ENCODE data around the gene GATAD1. TPM values are rescaled to one million over a fixed set of nuclear protein-coding genes. Genes with fewer than 3 reads are reported as not detected.
"Not testable (repeated sequence)": the region's sequence is repeated elsewhere in the genome, so short reads cannot be mapped to it uniquely, and the experiment has no call there.

The GATAD1 gene
- total RNA-seq, 1 experiment from 2014 or later, result 28.0 TPM

- H3K4me3 ChIP-seq (ENCODE audit: insufficient read depth, low read depth, low read length); H3K36me3 ChIP-seq (replicated peaks; ENCODE audit: control insufficient read depth, insufficient read depth, low read length); H3K27me3 ChIP-seq (ENCODE audit: control insufficient read depth, insufficient read depth, low read length); DNase-seq: not testable (repeated sequence)
These were observed 36.9 kb downstream of the GATAD1 start for GRCh38 chr7:92484226-92484625.

GRCh38 chr7:92485267-92485892 is 38.1 kb downstream of the GATAD1 start:
- H3K36me3 ChIP-seq (replicated peaks; ENCODE audit: control insufficient read depth, insufficient read depth, low read length), result peaks cover 2% of the 10 kb centered on the region
- H3K4me3 ChIP-seq (ENCODE audit: insufficient read depth, low read depth, low read length), result no peak overlapping the region
- DNase-seq, result no peak
- H3K27me3 ChIP-seq (ENCODE audit: control insufficient read depth, insufficient read depth, low read length), result no peaks in the 10 kb centered on the region

DNA sequence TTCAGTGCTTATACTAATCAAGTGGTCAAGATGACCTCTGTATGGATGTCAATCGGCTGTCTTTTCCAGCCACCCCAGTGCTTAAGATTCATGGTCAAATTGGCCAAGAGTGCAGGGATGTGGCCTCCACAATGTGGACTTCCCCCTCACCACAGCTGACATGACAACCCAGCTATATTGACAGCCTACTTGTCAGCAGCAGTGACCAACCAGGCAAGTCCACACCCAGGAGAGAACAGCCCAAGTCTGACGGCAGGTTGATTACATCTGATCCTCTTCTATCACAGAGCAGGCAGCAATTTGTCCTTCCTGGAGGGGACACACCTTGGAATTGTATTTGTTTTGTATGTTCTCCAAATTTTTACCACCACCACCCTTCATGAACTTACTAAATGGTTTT is 38.7 kb downstream of the GATAD1 start:
- Histone ChIP-seq H3K36me3 (replicated peaks; ENCODE audit: control insufficient read depth, insufficient read depth, low read length) (peaks cover 2% of the 10 kb centered on the region), H3K4me3 (ENCODE audit: insufficient read depth, low read depth, low read length) (no peak overlapping the region), H3K27me3 (ENCODE audit: control insufficient read depth, insufficient read depth, low read length) (no peaks in the 10 kb centered on the region)
- no peak for DNase-seq

GRCh38 chr7:92487804-92488203 is 40.5 kb downstream of the GATAD1 start:
- no peak overlapping the region for H3K4me3 ChIP-seq (ENCODE audit: insufficient read depth, low read depth, low read length)
- H3K36me3 ChIP-seq (replicated peaks; ENCODE audit: control insufficient read depth, insufficient read depth, low read length), result peaks cover 5% of the 10 kb centered on the region
- no peaks in the 10 kb centered on the region for H3K27me3 ChIP-seq (ENCODE audit: control insufficient read depth, insufficient read depth, low read length)
- no peak for DNase-seq

DNA sequence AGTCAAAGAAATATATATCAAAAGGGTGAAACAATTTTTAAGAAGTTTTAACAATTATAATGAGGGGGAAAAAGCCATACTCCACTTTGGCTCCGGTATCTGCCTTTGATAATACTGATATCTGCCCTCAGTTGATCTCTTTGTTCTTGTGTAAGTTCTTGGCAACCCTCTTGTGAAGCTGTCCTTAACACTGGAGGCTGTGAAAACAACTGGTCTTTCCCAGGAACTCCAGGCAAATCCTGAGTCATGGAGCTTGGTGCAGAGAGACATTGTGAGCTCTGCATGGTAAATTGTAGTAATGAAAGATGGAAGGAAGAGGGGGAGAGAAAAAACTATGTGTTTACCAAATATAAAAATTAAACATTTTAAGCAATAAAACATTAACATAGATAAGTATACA is 42.4 kb downstream of the GATAD1 start:
- Histone ChIP-seq H3K27me3 (ENCODE audit: control insufficient read depth, insufficient read depth, low read length) (no peaks in the 10 kb centered on the region), H3K36me3 (replicated peaks; ENCODE audit: control insufficient read depth, insufficient read depth, low read length) (peaks cover 8% of the 10 kb centered on the region), H3K4me3 (ENCODE audit: insufficient read depth, low read depth, low read length) (no peak overlapping the region)
- DNase-seq, result no peak

DNA sequence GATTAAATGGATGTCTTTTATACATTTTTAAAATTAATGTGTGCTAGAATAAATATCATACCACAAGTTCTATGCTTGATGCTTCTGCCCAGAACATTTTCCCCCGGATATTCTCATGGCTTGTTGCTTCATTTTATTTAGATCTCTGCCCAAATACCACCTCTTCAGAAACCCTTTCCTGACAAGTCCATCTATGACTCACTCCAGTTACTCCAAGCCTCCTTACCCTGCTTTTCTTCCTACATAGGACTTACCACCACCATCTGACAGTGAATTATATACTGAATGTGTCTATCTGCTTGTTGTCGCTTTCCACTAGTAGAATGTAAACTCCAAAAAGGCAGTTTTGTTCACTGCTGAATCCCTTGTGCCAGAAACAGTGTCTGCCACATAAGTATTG is 49.6 kb downstream of the GATAD1 start:
- DNase-seq, result no peak
- H3K36me3 ChIP-seq (replicated peaks; ENCODE audit: control insufficient read depth, insufficient read depth, low read length), result peaks cover 15% of the 10 kb centered on the region
- H3K4me3 ChIP-seq (ENCODE audit: insufficient read depth, low read depth, low read length), result no peak overlapping the region
- no peaks in the 10 kb centered on the region for H3K27me3 ChIP-seq (ENCODE audit: control insufficient read depth, insufficient read depth, low read length)

DNA sequence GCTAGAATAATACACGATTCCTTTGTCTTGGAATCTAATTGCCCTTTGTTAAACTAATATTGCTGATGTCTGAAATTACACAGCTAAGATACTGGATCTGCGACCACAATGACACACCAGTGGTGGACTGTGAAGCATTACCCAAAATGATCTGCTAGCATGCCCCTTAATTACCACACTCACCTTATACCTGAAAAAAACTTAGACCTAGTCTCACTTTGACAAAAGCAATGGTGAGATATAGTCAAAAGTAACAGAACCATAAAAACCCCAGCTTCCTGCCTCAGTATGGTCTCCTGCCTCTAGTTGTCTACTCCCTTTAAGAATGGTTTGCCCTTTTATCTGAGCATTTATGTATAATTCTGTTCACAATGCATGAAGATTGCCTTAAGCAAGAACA is 51.3 kb downstream of the GATAD1 start:
- H3K27me3 ChIP-seq (ENCODE audit: control insufficient read depth, insufficient read depth, low read length), result no peaks in the 10 kb centered on the region
- peaks cover 11% of the 10 kb centered on the region for H3K36me3 ChIP-seq (replicated peaks; ENCODE audit: control insufficient read depth, insufficient read depth, low read length)
- DNase-seq, result no peak
- no peak overlapping the region for H3K4me3 ChIP-seq (ENCODE audit: insufficient read depth, low read depth, low read length)

GRCh38 chr7:92503767-92504166 is 56.5 kb downstream of the GATAD1 start:
- DNase-seq, result no peak
- no peak overlapping the region for H3K4me3 ChIP-seq (ENCODE audit: insufficient read depth, low read depth, low read length)
- H3K36me3 ChIP-seq (replicated peaks; ENCODE audit: control insufficient read depth, insufficient read depth, low read length), result peaks cover 13% of the 10 kb centered on the region
- H3K27me3 ChIP-seq (ENCODE audit: control insufficient read depth, insufficient read depth, low read length), result no peaks in the 10 kb centered on the region

GRCh38 chr7:92504563-92504962 is 57.3 kb downstream of the GATAD1 start:
- peaks cover 11% of the 10 kb centered on the region; the same call in 1 of the 2 replicates for H3K36me3 ChIP-seq (replicated peaks; ENCODE audit: control insufficient read depth, insufficient read depth, low read length)
- no peak overlapping the region for H3K4me3 ChIP-seq (ENCODE audit: insufficient read depth, low read depth, low read length)

GRCh38 chr7:92506363-92506762 is 59.1 kb downstream of the GATAD1 start:
- Histone ChIP-seq H3K4me3 (ENCODE audit: insufficient read depth, low read depth, low read length) (no peak overlapping the region), H3K27me3 (ENCODE audit: control insufficient read depth, insufficient read depth, low read length) (no peaks in the 10 kb centered on the region), H3K36me3 (replicated peaks; ENCODE audit: control insufficient read depth, insufficient read depth, low read length) (peaks cover 3% of the 10 kb centered on the region; the same call in 1 of the 2 replicates)
- no peak for DNase-seq

More at GRCh38 chr7:92504563-92504962, 57.3 kb downstream of the GATAD1 start:
- DNase-seq, result no peak
- no peaks in the 10 kb centered on the region for H3K27me3 ChIP-seq (ENCODE audit: control insufficient read depth, insufficient read depth, low read length)

- Histone ChIP-seq H3K36me3 (replicated peaks; ENCODE audit: control insufficient read depth, insufficient read depth, low read length) (peaks cover 5% of the 10 kb centered on the region), H3K4me3 (ENCODE audit: insufficient read depth, low read depth, low read length) (no peak overlapping the region), H3K27me3 (ENCODE audit: control insufficient read depth, insufficient read depth, low read length) (no peaks in the 10 kb centered on the region)
- DNase-seq, result no peak
These were observed 61.7 kb downstream of the GATAD1 start for GRCh38 chr7:92508946-92509345.

Other genes starting within 250 kb of the GATAD1 start
- 18.3 and 19.8 TPM in 2 replicates for gene KRIT1, start 201.6 kb upstream of the GATAD1 start, total RNA-seq (2014; rRNA removed; shearing (Covaris generic))
- gene ANKIB1, start 201.5 kb upstream of the GATAD1 start, total RNA-seq (2014; rRNA removed; shearing (Covaris generic)), result 17.5 and 26.4 TPM in 2 replicates
- gene ERVW-1, start 30.5 kb downstream of the GATAD1 start, total RNA-seq (2014; rRNA removed; shearing (Covaris generic)), result 0.52 and 1.1 TPM in 2 replicates
- gene PEX1, start 81.0 kb downstream of the GATAD1 start, total RNA-seq (2014; rRNA removed; shearing (Covaris generic)), result 33.1 and 43.1 TPM in 2 replicates
- gene RBM48, start 81.3 kb downstream of the GATAD1 start, total RNA-seq (2014; rRNA removed; shearing (Covaris generic)), result 4.4 and 10.7 TPM in 2 replicates
- 20.1 and 27.0 TPM in 2 replicates for gene FAM133B, start 142.9 kb downstream of the GATAD1 start, total RNA-seq (2014; rRNA removed; shearing (Covaris generic))

Data from H7 (cell line).